GM18867 (cell line): ENCODE results near the gene PPP4R1.
"Not testable (repeated sequence)": the region's sequence is repeated elsewhere in the genome, so short reads cannot be mapped to it uniquely, and the experiment has no call there.

ENCODE experiments used
- ATAC-seq: cut with Tn5 transposase; IDR thresholded peaks from one replicate; pipeline ENCODE4 v1.9.1; 2021; ENCODE audit warnings: mild to moderate bottlenecking, moderate library complexity; ENCODE audit not compliant: unreplicated experiment

PPP4R1 gene

GRCh38 chr18:9629709-9630108, 15.3 kb upstream of the PPP4R1 start:
- ATAC-seq = no peak

DNA sequence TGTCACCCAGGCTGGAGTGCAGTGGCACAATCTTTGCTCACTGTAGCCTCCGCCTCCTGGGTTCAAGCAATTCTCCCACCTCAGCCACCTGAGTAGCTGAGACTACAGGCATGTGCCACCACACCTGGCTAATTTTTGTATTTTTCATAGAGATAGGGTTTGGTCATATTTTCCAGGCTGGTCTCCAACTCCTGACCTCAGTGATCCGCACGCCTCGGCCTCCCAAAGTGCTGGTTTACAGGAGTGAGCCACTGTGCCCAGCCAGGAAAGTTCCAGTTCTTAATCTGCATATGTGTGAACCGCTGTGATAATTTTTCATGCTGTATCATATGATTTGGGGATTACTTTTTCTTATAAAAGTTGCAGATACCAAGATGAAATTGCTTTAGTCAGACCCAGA, 14.6 kb upstream of the PPP4R1 start:
- ATAC-seq = no peak

GRCh38 chr18:9627642-9628041, 13.3 kb upstream of the PPP4R1 start:
- ATAC-seq = no peak

DNA sequence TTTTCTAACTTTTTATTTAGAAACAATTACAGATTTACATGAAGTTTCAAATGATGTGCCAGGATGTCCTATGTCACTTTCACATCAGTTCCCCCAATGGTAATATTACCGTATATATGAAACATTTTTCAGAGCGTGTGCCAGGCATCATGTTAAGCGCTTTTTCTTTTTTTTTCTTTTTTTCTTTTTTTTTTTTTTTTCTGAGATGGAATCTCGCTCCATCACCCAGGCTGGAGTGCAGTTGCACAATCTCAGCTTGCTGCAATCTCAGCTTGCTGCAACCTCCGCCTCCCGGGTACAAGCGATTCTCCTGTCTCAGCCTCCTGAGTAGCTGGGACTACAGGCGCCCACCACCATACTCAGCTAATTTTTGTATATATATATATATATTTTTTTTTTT, 5.6 kb upstream of the PPP4R1 start:
- no peak for ATAC-seq

DNA sequence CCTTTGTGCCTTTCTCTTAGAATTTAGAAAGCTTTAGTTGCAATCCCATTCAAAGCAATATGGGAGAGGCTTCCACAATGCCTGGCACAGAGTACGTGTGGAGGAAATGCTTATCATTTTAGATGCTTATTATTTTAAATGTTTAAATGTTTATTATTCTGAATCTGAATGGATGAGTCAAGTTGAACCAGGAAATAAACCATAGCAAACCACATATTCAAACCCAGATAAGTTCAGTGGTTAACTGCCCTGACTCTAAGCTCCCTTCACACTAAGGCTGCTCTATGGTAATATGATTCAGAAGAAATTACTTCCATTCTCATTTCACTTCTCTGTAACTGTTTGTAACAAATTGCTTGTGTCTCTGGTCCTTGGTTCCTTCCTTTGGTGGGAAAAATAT, 5.2 kb upstream of the PPP4R1 start:
- ATAC-seq = peak; percentile 45

DNA sequence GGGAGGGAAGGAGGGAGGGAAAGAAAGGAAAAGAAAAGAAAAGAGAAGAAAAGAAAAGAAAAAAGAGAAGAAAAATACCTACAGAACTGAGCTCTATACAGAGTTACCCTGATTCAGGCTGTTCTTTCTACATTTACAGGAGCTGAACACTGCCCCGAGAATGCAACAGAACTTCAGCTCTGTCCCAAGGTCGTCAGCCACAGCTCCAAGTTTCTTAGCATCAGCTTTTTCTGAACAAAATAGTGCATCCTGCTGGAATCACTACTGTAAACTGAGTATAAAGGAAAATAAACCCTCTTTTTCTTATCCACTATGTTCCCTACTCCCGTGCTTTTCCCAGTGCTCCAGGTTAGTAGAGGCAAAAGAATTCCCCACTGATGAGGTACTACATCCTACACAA, 4.7 kb upstream of the PPP4R1 start:
- no peak for ATAC-seq

- no peak for ATAC-seq
Observed at GRCh38 chr18:9617006-9617542, 2.7 kb upstream of the PPP4R1 start.

- ATAC-seq = no peak
Observed at GRCh38 chr18:9616049-9616448, 1.7 kb upstream of the PPP4R1 start.

- ATAC-seq = no peak
Observed at GRCh38 chr18:9615280-9615797, 980 bp upstream of the PPP4R1 start.

DNA sequence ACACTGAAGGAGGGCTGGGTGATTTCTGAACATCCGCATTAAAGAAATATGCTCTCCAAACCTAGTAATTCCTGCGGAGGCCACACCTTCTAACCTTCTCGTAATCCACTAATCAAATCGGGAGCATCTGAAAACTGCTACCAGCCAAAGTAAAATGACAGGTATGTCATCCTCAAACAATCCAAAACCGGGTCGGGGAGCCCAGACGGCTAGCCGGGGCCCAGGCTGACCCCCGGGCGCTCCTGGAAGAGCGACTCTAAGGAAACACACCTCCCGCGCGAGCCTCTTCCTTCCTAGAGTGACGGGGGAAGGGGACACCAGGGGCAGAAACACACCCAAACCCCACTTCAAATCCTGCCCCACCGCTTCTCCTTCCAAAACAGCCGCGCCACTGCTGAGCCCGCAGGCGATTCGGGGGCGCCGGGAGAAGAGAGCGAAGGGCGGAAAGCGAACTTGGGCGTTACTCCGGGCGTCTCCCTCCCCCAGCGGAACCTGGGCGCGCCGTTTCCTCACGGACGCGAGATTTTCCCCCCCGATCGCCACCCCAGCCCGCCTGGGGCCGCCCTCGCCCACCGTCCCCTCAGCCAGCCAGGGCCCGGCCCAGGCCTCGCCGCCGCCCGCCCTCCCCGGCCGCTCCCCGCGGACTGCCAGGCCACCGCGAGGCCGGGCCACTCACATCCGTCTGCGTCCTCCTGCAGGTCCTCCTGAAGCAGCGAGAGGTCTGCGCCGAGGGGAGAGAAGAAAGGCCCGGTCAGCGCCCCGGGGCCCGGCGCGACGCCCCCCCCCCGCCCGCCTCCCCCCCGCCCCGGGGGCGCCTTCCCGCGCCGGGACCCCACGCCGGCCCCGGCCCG, 584 bp downstream of the PPP4R1 start:
- peak; percentile 37 for ATAC-seq

- ATAC-seq = no peak
Observed at GRCh38 chr18:9612977-9613376, 1.4 kb downstream of the PPP4R1 start.

DNA sequence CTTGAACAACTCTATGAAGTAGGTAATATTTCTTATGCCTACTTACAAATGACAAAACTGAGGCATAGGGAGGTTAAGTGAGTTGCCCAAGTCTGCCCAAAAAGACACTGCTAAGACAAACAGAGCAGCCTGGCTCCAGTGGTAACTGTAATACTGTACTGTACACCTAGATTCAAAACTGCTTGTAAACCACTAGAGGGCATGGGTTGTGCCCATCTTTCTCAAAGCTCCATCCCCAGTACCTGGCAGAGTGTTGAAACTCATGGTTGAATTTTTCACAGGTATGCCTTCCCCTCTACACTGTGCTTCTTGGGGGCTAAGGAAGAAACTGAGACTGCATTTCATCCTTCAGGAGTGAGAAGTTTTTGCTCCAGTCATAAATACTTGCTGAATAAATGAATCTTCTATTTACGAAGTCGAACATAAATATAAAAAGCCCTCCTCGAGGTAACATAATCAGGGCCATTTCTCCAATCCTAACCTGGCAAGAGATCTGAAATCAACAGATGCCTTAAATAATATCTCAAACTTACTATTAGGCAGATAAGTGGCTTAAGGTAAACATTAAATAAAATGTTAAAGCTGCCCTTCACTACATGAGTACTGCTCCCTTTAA, 2.0 kb downstream of the PPP4R1 start:
- peak; percentile 40 for ATAC-seq

- ATAC-seq = no peak
Observed at GRCh38 chr18:9609190-9609589, 5.2 kb downstream of the PPP4R1 start.

- no peak for ATAC-seq
Observed at GRCh38 chr18:9608728-9609127, 5.6 kb downstream of the PPP4R1 start.

DNA sequence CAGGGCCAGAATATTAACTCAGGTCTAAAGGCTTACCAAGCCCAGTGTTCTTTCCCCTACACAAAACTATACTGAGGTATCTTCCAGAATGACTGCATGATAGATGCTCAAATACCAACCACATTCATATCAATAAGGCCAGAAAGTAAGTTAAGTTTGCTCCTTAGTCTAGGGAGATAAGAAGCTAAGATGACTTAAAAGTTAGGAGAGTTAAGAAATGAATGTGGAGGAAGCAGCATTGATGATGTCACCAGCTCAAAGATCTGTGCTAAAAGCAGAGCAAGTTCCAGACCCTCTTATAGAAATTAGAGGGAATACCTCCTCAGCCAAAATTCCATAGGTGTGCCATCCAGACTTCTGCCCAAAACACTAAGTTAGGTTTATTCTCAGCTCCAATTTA, 6.1 kb downstream of the PPP4R1 start:
- ATAC-seq = no peak

DNA sequence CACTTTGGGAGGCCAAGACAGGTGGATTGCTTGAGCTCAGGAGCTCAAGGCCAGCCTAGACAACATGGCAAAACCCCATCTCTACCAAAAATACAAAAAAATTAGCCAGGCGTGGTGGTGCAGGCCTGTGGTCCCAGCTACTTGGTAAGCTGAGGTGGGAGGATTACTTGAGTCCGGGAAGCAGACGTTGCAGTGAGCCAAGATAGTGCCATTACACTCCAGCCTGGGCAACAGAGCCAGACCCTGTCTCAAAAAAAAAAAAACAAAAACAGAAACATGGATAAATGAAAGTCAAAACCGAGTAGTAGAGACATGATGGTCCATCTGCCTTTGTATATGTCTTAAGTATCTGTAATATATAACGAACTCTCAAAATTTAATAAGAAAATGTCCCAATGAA, 7.2 kb downstream of the PPP4R1 start:
- not testable (repeated sequence) for ATAC-seq

- no peak for ATAC-seq
Observed at GRCh38 chr18:9606039-9606438, 8.3 kb downstream of the PPP4R1 start.

- no peak for ATAC-seq
Observed at GRCh38 chr18:9604348-9604747, 10.0 kb downstream of the PPP4R1 start.

- no peak for ATAC-seq
Observed at GRCh38 chr18:9599328-9599727, 15.0 kb downstream of the PPP4R1 start.

DNA sequence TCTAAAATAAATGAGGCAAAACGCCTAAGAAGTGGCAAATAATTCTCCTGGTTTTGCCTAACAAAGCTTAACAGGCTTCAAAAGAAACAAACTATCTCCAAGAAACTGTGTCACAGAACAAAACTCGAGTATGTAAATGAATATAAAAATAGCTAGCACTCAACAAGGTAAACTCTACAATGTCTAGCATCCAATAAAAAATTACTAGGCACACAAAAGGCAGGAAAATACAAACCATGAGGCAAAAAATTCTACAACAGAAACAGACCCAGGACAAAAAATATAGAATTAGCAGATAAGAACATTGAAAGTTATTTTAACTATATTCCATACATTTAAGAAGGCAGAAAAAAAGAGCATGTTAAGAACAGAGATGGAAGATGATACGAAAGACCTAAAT, 16.8 kb downstream of the PPP4R1 start:
- ATAC-seq = no peak

- ATAC-seq = no peak
Observed at GRCh38 chr18:9596843-9597526, 17.4 kb downstream of the PPP4R1 start.
